Activated CD8-positive, alpha-beta memory T cell treated with anti-CD3 and anti-CD28 coated beads, Interleukin-2, amount 50 U/mL, for 1 hour (primary cell): ENCODE data around the gene CILP2.

Experiments
- DNase-seq: peaks from one replicate; pipeline ENCODE4 v3.0.0-alpha.2; 2020; ENCODE audit errors: extremely low read depth

CILP2 gene

GRCh38 chr19:19543640-19544039, 5.6 kb downstream of the CILP2 start:
- no peak for DNase-seq

GRCh38 chr19:19544257-19544953, 6.3 kb downstream of the CILP2 start:
- no peak for DNase-seq

GRCh38 chr19:19544954-19545591, 7.0 kb downstream of the CILP2 start:
- no peak for DNase-seq

- no peak for DNase-seq
Measured at GRCh38 chr19:19545707-19546106, 7.6 kb downstream of the CILP2 start.

GRCh38 chr19:19546751-19547162, 8.7 kb downstream of the CILP2 start:
- DNase-seq: no peak

GRCh38 chr19:19547674-19548336, 9.7 kb downstream of the CILP2 start:
- DNase-seq: no peak

GRCh38 chr19:19548915-19549759, 11.1 kb downstream of the CILP2 start:
- DNase-seq: no peak

- DNase-seq: no peak
Measured at GRCh38 chr19:19549804-19550464, 11.9 kb downstream of the CILP2 start.

GRCh38 chr19:19550485-19550929, 12.4 kb downstream of the CILP2 start:
- DNase-seq: no peak

- DNase-seq: no peak
Measured at GRCh38 chr19:19550972-19551852, 13.1 kb downstream of the CILP2 start.

- no peak for DNase-seq
Measured at GRCh38 chr19:19551853-19552192, 13.8 kb downstream of the CILP2 start.

- DNase-seq: no peak
Measured at GRCh38 chr19:19552798-19553197, 14.7 kb downstream of the CILP2 start.

GRCh38 chr19:19553670-19554069, 15.6 kb downstream of the CILP2 start:
- DNase-seq: no peak

GRCh38 chr19:19554074-19555023, 16.3 kb downstream of the CILP2 start:
- no peak for DNase-seq

GRCh38 chr19:19558055-19558454, 20.0 kb downstream of the CILP2 start:
- DNase-seq: no peak

GRCh38 chr19:19558636-19559035, 20.6 kb downstream of the CILP2 start:
- DNase-seq: no peak

- no peak for DNase-seq
Measured at GRCh38 chr19:19559931-19560330, 21.9 kb downstream of the CILP2 start.

GRCh38 chr19:19561946-19562664, 24.0 kb downstream of the CILP2 start:
- no peak for DNase-seq
